Sigmoid colon (tissue), 4 donors: ENCODE data around the gene OPALIN.

ENCODE experiments used
- CTCF ChIP-seq, 4 experiments: fragments of 450-650 bp in 3 of 4; fragments of 200-600 bp in 1 of 4; IDR thresholded peaks; one replicate each; pipeline ENCODE4 v1.5.1; 2016 to 2019; ENCODE audit warnings: antibody characterized with exemption in 4 of 4, mild to moderate bottlenecking in 3 of 4, moderate library complexity in 2 of 4
- EP300 ChIP-seq, 4 donors: sonication (generic); formaldehyde crosslinking; IDR thresholded peaks; one replicate each; pipeline ENCODE4 v1.6.1; 2017; ENCODE audit warnings: antibody characterized with exemption in 4 of 4
- POLR2A ChIP-seq, 2 donors: fragments of 450-650 bp; IDR thresholded peaks; one replicate each; pipeline ENCODE4 v1.6.1; 2016; ENCODE audit warnings: antibody characterized with exemption in 2 of 2, mild to moderate bottlenecking in 2 of 2, moderate library complexity in 2 of 2

GRCh38 chr10:96352027-96352426 is 6.8 kb downstream of the OPALIN start:
- no peak for TF ChIP-seq EP300 (IDR thresholded peaks at IDR 0.05)
- TF ChIP-seq CTCF (IDR thresholded peaks at IDR 0.05), result no peak
- no peak for TF ChIP-seq POLR2A (IDR thresholded peaks at IDR 0.05)
